GM19193 (cell line): ENCODE measurements around the gene CNGA4.

Source experiments
- POLR2A ChIP-seq: IDR thresholded peaks from 4 replicates; pipeline ENCODE4 v1.6.1; 2011; ENCODE audit not compliant: insufficient read depth, insufficient read length; ENCODE audit errors: extremely low read depth

The CNGA4 gene, protein sequence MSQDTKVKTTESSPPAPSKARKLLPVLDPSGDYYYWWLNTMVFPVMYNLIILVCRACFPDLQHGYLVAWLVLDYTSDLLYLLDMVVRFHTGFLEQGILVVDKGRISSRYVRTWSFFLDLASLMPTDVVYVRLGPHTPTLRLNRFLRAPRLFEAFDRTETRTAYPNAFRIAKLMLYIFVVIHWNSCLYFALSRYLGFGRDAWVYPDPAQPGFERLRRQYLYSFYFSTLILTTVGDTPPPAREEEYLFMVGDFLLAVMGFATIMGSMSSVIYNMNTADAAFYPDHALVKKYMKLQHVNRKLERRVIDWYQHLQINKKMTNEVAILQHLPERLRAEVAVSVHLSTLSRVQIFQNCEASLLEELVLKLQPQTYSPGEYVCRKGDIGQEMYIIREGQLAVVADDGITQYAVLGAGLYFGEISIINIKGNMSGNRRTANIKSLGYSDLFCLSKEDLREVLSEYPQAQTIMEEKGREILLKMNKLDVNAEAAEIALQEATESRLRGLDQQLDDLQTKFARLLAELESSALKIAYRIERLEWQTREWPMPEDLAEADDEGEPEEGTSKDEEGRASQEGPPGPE

GRCh38 chr11:6238902-6239301 lies at the start of gene CNGA4:
Gene CNGA4, plus strand, starts transcription at chr11:6239089. Its CDS starts 118 bp downstream, at chr11:6239207.
- no peak for TF ChIP-seq POLR2A

DNA sequence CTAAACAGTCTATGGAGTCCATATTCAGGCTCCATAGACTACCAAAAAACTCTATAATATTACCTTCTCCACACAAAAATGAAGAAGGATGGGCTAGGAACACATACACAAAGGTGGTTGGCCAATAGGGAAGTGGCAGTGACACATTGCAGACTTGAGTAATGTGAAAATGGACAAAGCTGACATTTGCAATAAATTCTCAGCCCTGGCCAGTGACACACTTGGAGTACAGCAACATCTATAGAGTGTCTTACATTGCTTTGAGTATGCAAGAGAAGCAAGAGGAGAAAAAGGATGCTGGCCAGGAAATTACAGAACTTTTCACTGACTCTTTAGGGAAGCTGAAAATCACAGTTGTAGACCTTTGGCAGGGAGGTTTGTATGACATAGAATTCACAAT lies 47.1 kb upstream of the CNGA4 start:
- no peak for TF ChIP-seq POLR2A

- TF ChIP-seq POLR2A: no peak
Measured at GRCh38 chr11:6194065-6194581, 44.8 kb upstream of the CNGA4 start.

- TF ChIP-seq POLR2A: no peak
Measured at GRCh38 chr11:6196396-6196795, 42.5 kb upstream of the CNGA4 start.

GRCh38 chr11:6197466-6198200 lies 41.3 kb upstream of the CNGA4 start:
- TF ChIP-seq POLR2A: no peak

DNA sequence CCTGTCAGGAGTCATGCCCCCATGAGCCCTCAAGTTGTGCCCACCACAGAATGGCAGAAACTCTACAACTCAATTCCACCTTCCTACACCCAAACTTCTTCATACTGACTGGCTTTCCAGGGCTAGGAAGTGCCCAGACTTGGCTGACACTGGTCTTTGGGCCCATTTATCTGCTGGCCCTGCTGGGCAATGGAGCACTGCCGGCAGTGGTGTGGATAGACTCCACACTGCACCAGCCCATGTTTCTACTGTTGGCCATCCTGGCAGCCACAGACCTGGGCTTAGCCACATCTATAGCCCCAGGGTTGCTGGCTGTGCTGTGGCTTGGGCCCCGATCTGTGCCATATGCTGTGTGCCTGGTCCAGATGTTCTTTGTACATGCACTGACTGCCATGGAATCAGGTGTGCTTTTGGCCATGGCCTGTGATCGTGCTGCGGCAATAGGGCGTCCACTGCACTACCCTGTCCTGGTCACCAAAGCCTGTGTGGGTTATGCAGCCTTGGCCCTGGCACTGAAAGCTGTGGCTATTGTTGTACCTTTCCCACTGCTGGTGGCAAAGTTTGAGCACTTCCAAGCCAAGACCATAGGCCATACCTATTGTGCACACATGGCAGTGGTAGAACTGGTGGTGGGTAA lies 39.6 kb upstream of the CNGA4 start, which contains the start of gene OR52W1:
Gene OR52W1, plus strand, starts transcription at position 51 of the 637 bp plus-strand sequence. Its CDS starts 0 bp downstream, at position 51.
- TF ChIP-seq POLR2A: no peak

GRCh38 chr11:6200975-6201374 lies 37.9 kb upstream of the CNGA4 start:
- no peak for TF ChIP-seq POLR2A

GRCh38 chr11:6201481-6201880 lies 37.4 kb upstream of the CNGA4 start:
- no peak for TF ChIP-seq POLR2A

GRCh38 chr11:6202041-6202440 lies 36.8 kb upstream of the CNGA4 start:
- no peak for TF ChIP-seq POLR2A

GRCh38 chr11:6203327-6203726 lies 35.6 kb upstream of the CNGA4 start:
- TF ChIP-seq POLR2A: no peak

DNA sequence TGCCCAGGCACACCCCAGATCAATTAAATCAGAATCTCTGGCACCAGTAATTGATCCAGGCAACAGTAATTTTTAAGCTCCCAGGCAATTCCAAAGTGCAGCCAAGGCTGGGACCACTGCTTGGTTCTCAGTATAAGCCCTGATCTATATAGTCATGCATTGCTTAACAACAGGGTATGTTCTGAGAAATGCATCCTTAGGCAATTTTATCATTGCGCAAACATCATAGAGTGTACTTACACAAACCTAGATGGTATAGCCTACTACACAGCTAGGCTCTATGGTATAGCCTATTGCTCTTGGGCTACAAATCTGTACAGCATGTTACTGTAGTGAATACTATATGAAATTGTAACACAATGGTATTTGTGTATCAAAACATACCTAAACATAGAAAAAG lies 34.2 kb upstream of the CNGA4 start:
- TF ChIP-seq POLR2A: no peak

- no peak for TF ChIP-seq POLR2A
Measured at GRCh38 chr11:6205366-6205765, 33.5 kb upstream of the CNGA4 start, which contains the start of gene C11orf42. Gene C11orf42, plus strand, starts transcription at chr11:6205557. Its CDS starts 59 bp downstream, at chr11:6205616.

DNA sequence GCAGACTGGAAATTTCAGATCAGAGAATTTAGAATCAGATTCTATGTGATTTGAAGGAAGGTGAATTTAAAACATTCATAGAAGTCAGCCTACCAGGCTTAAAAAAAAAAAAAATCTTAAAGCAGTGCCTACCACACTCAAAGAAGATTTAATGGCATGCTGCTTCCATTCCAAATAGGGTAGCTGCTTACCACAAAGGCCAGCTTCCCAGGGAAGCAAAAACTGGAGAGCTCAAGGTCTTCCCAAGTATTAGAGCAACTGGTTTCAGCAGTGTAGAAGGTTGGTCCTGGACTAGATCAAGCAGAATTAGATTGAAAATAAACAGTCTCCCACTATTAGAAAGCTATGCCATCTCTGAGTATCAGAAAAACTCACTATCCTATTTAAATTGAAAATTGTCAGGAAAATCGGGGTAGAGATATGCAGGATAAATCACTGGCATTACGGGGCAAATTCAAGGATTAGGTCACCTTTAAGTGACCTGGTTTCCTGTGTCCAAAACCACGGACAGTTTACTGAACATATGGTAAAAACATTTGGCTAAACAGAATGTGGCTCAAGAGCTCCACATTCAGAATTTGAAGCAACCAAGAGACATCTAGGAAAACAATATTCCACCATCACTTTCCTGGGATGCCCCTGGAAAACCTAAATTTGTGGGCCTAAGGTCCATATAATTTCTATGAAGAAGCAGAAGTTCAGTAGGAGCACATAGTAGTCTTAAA lies 32.3 kb upstream of the CNGA4 start:
- TF ChIP-seq POLR2A: no peak

GRCh38 chr11:6209801-6210200 lies 29.1 kb upstream of the CNGA4 start:
- TF ChIP-seq POLR2A: no peak
